ENCODE measurements around the gene OBSL1.

The OBSL1 gene

DNA sequence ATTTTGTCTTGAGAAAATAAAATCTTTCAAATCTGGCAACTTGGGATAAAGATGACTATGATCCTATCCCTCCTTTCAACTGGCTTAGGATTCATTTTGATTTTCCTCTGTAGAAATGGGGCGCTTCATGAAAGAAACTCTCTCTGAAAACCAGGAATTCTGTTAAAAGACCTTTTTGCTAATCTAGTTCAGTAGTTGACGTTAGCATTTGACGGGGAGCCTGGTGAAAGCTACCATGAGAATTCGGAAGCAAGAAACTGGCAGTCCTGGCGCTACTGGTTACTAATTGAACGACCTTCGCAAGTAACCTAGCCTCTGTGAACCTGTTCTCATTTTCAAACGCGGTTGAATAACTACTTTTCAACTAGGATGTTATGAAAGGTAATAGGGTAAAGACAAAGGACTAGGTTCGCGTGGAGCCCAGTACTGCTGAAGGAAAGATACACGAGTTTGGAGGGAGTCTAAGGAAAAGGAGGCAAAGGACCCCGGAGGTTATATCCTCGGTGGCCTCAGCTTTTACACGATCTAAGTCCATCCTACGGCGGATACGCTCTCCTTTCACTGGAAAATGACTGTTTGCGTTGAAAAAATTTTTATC is 25.7 kb upstream of the OBSL1 start:
- no peak for DNase-seq (ENCODE audit: low read depth in 2 of 2)

DNA sequence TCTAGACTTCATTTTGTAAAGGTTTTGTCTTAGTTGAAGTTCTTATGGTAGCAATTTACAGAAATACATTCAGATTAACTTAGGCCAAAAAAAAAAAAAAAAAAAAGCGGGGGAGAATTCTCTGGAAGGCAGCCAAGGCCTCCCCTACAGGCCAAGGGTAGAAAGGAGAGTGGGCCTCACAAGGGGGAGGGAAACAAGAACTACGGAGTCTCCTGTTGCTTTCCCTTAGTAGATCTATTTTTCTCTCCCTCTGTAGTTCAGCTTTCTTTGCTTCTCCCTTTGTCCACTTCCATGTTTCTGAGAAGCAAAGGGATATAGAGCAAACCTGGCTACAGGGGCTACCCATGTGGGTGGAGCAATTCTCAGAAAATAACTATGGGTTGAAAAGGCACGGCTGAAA is 23.9 kb upstream of the OBSL1 start:
- DNase-seq (ENCODE audit: low read depth in 2 of 2), result no peak

DNA sequence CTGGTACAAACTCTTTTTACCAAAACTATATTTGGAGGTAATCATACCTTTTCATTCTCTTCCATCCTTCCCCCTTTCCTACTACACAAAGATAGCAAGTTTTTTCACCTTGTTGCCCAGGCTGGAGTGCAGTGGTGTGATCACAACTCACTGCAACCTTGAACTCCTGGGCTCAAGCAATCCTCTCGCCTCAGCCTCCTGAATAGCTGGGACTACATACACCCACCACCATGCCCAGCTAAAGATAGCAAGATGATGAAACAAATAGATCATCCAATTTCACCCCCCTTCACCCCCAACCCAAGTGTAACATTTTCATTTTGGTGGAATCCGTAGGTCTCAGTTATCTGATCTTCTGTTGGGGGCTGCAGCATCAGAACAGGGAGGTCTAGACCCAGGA is 21.8 kb upstream of the OBSL1 start:
- DNase-seq (ENCODE audit: low read depth in 2 of 2), result no peak

DNA sequence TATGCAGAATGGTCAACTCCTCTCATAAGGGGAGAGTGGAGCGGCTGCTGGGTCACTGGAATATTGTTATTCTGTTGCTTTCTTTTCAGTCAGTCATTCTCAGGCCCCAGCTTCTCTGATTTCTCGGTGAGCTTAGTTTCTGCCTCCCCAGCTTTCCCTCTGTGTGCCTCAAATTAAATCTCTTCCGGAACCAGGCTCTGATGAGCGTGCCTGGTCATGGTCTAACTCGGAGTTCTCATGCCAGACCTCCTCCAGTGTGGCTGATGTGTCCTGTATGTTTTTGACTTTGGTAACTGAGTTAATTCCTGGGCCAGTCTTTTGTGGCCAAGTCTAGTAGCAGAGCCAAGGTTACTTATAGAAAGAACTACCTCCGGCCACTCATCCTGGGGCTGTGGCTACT is 21.4 kb upstream of the OBSL1 start:
- no peak for DNase-seq (ENCODE audit: low read depth in 2 of 2)

DNA sequence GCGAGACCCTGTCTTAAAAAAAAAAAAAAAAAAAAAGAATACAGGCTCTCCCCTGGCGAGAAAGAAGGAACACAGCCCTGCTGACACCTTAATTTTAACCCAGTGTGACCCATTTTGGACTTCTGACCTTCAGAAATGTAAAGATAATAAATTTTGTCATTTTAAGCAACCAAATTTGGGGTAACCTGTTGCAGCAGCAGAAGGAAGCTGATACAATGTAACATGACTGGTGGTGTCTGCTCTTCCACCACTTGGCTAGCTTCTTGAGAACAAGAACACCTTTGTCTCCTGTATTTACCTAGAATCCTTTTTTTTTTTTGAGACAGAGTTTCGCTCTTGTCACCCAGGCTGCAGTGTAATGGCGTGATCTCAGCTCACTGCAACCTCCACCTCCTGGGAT is 19.8 kb upstream of the OBSL1 start:
- DNase-seq (ENCODE audit: low read depth in 2 of 2), result no peak

DNA sequence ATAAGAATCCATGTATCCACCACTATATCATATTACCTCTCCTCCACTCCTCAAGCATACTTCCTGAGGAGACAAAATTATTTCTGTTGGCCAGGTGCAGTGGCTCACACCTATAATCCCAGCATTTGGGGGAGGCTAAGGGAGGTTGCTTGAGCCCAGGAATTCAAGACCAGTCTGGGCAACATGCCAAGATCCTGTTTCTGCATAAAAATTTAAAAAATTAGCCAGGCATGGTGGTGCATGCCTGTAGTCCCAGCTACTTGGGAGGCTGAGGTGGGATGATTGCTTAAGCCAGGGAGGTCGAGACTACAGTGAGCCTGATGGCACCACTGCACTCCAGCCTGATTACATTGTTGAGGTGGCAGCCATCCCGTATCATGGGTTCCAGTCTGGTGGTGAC is 10.0 kb upstream of the OBSL1 start:
- no peak for DNase-seq (ENCODE audit: low read depth in 2 of 2)

DNA sequence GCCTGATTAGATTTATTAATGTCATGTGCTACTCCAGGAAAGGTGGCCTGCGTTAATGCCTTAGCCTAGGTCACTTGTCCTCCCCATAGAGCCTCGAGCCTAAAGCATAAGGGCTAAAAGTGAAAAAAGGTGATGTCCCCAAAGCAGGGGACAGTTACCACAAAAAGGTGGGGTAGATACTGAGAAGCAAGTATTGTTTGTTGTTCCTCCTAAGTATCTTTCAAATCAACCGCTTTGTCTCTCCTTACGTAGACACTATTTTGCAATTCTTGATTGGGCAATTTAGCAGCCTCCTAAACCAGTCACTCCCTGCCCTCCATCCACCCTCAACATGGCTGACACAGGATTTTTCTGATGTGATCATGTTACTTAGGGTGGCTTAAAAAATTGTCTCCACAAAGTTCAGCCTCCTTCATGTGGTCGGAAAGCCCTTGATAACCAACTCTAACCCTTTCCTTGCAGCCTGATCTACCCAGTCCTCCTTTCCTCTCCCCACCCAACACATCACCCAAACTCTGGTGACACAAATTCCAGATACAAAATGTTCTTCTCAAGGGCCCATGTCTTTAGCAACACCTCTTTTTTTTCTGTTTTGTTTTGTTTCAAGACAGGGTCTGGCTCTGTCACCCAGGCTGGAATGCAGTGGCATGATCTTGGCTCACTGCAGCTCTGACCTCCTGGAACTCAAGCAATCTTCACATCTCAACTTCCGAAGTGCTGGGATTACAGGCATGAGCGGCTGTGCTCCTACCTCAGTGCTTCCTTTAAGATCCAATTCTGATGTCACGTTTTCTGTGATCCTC is 7.7 kb upstream of the OBSL1 start:
- DNase-seq (ENCODE audit: low read depth in 2 of 2), result no peak

DNA sequence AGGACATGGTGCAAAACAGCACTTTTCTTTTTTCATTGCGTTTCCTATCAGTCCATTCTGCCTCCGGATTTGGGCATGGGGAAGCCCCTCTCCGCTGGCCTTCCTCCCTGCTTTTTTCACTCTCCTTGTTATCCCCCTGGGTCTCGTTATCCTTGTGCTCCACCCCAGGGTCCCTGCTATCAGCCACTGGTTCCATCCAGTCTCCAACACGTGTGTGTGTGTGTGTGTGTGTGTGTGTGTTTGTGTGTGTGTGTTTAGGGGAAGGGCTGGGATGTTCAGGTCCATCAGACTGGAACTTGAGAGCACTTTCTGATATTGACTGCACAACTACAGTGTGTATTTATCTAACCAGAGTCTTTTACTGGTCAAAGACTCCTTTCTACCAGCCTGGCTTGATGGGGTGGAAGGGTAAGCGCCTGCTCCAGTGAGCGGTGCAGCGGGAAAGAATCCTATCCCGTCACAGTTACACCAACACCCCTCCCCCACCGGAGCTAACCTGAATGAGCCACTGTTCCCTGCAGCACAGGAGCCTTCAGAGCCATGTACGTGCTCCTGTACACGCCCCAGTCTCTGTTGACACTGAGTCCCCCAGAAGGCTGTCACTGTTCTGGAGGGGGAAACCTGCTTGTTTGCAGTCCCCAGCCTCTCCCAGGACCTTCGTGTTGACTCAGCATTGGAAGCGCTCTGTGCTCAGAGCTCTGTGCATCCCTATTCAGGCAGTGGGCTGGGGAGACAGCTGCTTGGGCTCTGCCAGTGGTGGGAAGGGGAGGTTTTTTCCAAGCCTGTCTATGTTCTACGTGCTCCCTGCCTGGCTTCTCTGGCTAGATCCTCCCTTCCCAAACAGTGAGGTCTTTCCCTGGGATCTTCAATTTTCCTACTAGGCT is 5.4 kb upstream of the OBSL1 start:
- DNase-seq (ENCODE audit: low read depth in 2 of 2), result no peak

DNA sequence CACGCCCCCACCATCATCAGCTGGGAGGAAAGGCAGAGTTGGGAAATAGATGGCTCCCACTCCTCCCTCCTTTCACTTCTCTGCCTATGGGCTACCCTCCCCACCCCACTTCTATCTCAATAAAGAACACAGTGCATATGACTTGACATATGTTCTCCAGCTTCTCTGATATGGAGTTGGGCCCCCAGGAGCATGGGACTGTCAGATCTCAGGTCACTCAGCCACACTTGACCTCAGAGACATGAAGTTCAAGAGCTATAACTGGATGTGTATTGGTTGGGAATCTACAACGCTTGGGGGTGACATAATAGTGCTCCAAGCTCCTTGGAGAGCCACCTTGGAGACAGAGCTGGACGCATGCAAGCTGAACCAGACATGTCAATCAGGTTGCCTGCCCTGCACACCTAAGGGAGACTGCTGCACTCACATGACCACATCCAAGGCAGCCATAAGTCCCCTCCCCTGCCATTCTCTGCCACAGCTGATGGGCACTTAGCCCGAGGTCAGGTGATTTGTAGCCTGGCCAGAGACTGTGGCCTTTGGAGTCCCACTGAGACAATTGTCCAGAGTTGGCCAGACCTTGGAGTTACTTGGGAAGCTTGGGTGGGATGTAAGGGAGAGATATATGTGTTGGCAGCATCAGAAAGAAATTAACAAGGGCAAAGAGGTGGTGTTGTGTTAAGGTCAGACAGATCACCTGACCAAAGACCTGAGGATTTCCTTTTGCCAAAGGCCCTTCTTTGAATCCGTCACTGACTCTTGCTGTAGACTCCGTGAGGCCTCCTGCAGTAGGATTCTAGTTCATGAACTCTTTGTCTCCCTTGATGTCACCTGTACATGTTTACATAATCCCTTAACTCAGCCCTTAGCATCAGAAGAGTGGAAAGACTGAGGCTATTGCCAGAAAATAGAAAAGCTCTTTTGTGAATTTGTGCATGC is 4.5 kb upstream of the OBSL1 start:
- DNase-seq (ENCODE audit: low read depth in 2 of 2), result no peak

DNA sequence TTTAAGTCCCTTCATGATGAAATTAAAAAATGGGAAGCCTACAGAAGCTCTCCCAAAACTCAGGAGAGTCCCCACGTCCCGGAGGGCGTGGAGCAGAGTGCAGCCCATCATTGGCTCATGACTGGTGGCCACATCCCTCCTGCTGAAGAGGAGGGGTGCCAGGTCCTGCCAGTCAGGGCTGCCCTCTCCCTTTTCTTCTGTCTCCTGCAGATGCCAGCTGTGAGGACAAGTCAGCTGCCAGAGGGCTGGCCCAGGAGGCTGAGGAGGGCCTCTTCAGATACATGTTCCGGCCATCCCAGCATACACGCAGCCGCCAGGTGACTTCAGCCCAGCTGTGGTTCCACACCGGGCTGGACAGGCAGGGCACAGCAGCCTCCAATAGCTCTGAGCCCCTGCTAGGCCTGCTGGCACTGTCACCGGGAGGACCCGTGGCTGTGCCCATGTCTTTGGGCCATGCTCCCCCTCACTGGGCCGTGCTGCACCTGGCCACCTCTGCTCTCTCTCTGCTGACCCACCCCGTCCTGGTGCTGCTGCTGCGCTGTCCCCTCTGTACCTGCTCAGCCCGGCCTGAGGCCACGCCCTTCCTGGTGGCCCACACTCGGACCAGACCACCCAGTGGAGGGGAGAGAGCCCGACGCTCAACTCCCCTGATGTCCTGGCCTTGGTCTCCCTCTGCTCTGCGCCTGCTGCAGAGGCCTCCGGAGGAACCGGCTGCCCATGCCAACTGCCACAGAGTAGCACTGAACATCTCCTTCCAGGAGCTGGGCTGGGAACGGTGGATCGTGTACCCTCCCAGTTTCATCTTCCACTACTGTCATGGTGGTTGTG is 3.4 kb upstream of the OBSL1 start:
- DNase-seq (ENCODE audit: low read depth in 2 of 2), result no peak

DNA sequence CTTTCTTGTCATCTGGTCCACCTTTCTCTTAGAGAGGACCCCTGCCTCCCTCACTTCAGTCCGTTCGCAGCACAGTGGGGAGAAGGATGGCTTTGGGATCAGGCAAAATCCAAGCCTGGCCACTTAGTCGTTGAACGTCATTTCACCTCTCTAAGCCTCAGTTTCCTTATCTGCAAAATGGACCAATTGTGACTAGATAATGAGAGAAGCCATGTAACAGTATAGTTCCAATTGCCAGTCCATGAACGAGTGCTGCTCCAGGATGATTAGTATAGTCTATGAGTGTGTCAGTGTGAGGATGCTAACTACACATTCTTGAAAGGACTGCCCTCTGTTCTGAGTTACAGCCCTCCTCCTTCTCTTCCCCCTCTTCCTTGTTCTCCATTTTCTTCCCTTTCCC is 1.8 kb upstream of the OBSL1 start:
- no peak for DNase-seq (ENCODE audit: low read depth in 2 of 2)

DNA sequence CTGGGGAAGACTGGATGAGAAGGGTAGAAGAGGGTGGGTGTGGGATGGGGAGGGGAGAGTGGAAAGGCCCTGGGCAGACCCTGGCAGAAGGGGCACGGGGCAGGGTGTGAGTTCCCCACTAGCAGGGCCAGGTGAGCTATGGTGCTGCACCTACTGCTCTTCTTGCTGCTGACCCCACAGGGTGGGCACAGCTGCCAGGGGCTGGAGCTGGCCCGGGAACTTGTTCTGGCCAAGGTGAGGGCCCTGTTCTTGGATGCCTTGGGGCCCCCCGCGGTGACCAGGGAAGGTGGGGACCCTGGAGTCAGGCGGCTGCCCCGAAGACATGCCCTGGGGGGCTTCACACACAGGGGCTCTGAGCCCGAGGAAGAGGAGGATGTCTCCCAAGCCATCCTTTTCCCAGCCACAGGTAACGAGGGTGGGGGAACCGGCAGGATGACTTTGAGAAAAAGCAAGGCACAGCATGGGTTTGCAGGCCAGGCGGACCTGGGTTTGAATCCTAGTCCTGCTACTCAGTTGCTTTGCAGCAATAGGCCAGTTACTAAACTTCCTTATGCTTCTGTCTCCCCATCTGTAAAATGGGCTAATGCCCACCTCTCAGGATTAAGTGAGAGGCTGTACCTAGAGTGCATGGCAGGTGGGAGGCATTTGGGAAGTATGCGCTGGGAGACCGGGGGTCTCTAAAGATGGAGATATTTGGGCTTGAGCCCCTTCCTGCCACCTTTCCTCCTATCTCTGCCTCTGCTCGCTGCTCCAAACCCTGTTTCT is 1.1 kb upstream of the OBSL1 start, which contains the start of gene INHA:
TSS of gene INHA (plus strand) at position 74 of the 765 bp plus-strand sequence. CDS start at position 139, 65 bp downstream.
- DNase-seq (ENCODE audit: low read depth in 2 of 2), result no peak

DNA sequence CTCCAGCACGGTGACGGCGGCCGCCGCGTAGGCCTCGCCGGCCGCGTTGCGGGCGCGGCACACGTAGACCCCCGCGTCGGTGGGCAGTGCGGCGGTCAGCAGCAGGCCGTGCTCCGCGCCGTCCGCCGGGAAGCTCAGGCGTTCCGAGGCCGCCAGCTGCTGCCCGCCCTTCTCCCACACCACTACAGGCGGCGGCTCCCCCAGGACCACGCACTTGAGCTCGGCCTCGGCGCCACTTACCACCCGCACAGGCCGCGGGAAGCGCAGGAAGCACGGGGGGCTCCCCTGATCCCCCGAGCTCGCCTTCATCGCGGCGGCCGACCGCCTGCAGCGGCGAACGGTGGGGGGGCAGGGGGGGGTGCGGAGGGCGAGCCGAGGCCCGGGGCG is 422 bp downstream of the OBSL1 start:
- no peak for DNase-seq (ENCODE audit: low read depth in 2 of 2)

DNA sequence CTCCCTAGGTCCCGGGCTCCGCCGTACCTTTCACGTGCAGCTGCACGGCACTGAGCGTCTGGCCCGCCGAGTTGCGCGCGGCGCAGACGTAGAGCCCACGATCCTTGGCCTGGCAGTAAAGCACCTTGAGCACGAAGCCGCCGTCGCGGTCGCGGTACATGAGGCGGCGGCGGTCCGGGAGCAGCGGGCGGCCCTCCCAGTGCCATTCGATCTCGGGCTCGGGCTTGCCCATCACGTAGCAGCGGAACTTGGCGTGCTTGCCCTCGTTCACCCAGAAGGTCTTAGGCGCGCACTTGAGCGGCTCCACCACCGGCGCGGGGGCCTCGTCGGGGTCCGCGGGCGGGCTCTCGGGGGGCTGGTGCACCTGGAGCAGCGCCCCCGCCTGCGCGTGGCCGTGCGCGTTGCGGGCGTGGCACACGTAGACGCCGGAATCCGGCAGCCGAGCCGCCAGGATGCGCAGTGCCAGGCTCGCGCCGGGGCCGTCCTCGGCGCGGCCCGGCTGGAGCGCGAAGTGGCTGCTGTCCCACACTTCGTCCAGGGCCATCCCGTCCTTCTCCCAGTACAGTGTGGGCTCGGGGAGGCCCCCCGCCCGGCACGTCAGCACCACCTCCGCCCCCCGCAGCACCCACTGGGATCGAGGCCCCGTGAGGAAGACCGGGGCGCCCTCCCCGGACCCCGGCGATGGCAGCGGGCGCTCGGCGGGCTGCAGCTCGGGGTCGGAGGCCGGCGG is 980 bp downstream of the OBSL1 start:
- DNase-seq (ENCODE audit: low read depth in 2 of 2), result no peak

DNA sequence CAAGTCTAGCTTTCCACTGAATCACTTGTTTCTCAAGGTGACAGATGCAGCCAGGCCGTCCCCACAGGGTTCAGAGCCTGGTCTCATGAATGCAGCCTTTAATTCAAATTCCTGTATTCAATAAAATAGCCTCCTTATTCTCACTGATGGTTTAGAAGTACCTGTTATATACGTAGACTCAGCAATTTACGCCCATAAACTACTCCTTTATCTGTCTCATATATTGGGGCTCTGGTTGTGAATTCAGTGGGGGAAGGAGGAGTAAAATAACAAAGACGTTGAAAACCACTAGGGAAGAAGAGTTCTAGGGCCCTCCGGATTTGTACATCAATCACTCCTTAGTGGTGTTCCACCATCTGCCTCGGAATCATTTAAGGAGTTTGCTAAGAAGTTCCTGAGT is 1.7 kb downstream of the OBSL1 start:
- no peak for DNase-seq (ENCODE audit: low read depth in 2 of 2)

DNA sequence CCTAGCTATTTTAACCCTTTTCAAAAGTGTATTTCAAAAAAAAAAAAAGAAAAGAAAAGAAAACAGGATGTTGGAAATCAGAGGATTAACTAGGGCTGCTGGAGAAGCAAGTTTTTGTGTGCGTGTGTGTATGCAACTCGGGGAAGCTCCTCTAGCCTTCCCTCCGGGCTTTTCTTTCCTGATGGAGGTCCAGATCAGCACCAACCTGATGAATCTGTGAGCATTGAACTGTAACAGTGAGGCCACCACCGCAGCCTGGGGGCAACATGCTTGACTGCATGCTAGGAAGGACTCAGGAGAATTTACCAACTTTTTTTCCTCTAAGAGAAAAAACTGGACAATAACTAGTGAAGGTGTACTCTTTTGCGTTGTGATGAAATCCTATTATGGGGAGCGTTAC is 2.3 kb downstream of the OBSL1 start:
- DNase-seq (ENCODE audit: low read depth in 2 of 2), result no peak

DNA sequence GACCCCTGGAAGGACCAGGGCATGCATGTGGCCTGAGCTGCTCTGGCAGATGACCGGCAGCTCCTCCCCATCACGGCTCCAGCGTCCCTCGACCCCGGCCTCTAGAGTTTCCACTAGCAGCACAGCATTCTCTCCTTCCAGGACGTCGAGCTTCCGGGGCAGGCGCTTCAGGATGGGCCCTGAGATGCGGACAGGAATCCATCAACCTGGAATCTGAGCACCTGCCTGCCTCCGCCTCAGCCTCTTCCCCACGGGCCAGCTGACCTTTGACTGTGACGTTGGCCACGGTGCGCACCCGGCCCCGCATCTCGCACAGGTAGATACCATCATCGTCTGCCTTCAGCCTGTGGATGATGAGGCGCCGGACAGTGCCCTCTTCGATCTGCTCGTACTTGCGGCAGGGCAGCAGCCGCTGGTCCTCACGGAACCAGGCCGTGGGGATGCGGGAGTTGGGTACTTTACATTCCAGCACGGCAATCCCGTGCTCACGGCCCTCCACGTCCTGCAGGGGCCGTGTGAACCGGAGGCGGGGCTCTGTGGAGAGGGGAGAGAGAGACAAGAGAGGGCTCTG is 3.5 kb downstream of the OBSL1 start:
- no peak for DNase-seq (ENCODE audit: low read depth in 2 of 2)

DNA sequence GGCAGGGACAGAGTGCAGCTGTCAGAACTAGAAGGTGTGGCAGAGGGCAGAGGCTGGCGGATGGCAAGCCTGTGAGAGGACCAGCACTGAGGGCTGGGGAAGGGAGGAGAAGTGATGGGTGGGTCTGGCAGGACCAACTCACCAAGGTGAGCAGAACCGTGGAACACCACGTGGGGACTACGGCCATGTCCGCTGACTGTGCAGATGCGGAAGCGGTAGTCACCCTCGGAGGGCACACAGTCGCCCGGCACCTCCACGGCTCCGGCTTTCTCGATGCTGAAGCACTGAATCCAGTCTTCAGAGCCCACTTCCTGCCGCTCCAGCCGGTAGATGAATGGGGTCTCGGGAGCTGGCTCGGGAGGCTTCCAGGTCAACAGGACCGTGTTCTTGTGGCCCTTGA is 4.2 kb downstream of the OBSL1 start:
- DNase-seq (ENCODE audit: low read depth in 2 of 2), result no peak

DNA sequence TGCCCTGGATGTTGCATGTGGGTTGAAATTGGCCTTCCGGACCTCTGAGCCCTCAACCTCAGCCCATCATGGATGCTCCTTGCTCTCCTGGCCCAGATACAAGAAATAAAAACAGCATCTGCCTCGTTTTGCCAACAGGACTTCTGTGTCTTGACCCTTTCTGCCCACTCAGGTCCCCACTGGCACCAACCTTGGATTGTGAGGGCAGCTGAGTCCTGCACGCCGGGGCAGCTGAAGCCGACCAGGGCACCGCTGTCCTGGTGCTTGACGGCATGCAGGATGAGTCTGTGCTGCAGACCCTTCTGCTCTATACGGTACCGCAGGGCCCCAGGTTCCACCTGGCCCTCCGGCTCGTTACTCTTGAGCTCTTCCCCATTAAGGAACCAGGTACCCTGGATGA is 4.7 kb downstream of the OBSL1 start:
- DNase-seq (ENCODE audit: low read depth in 2 of 2), result no peak
